ENCODE results near the gene PCDH19.

GRCh38 chrX:100353326-100353725 is 56.7 kb downstream of the PCDH19 start:
- TF ChIP-seq CTCF (IDR thresholded peaks at IDR 0.05) (no peak), POLR2A (IDR thresholded peaks at IDR 0.05) (no peak), POLR2AphosphoS5 (IDR thresholded peaks at IDR 0.05) (no peak), EP300 (IDR thresholded peaks at IDR 0.05) (no peak)
